Bronchial epithelial cell (primary cell): ENCODE data around the gene ZNF117. TPM values are rescaled to one million over a fixed set of nuclear protein-coding genes. Genes with fewer than 3 reads are reported as not detected.
A peak's percentile ranks its signal among the peaks of the same experiment; 100 is the strongest.

Experiments
- DNase-seq: peaks from one replicate; pipeline ENCODE4 v3.0.0-alpha.2; 2010; ENCODE audit warnings: low read depth
- FAIRE-seq: peaks from 2 replicates; lab custom pipeline; 2011; peaks lifted over from hg19 to GRCh38; lab: Jason Lieb, UNC
- H3K27me3 ChIP-seq: 2 replicates; pipeline ENCODE4 v1.5.1; 2011; ENCODE audit warnings: low read length; ENCODE audit not compliant: control insufficient read depth, insufficient read depth
- H3K36me3 ChIP-seq: 2 replicates; pipeline ENCODE4 v1.5.1; 2011; ENCODE audit warnings: low read length; ENCODE audit not compliant: control insufficient read depth, insufficient read depth
- H3K4me3 ChIP-seq: 2 replicates; pipeline ENCODE4 v1.5.1; 2011; ENCODE audit warnings: mild to moderate bottlenecking, low read depth, low read length, control low read depth
- CTCF ChIP-seq: IDR thresholded peaks from 2 replicates; pipeline ENCODE4 v1.5.1; 2011; ENCODE audit warnings: mild to moderate bottlenecking, moderate library complexity, low read length, control low read depth, inconsistent platforms; ENCODE audit not compliant: insufficient read depth, severe bottlenecking
- total RNA-seq: library from RNA; depleted of rRNA; stranded (reverse); fragments of >200 nt; gene quantifications from 2 replicates; pipeline ENCODE4 v1.2.1, GENCODE V29; 2014

ZNF117 gene
- total RNA-seq, 1 donor from 2014 or later: 5.8 TPM

GRCh38 chr7:64998865-64999164, 8.0 kb upstream of the ZNF117 start:
- no peak for TF ChIP-seq CTCF
- DNase-seq: no peak
- H3K4me3 ChIP-seq: no peak overlapping the region
- H3K27me3 ChIP-seq: no peaks in the 10 kb centered on the region
- H3K36me3 ChIP-seq: peaks cover 1% of the 10 kb centered on the region
- no peak for FAIRE-seq

GRCh38 chr7:64997927-64998391, 7.1 kb upstream of the ZNF117 start:
- no peak overlapping the region for H3K4me3 ChIP-seq
- FAIRE-seq: no peak
- no peak for TF ChIP-seq CTCF
- DNase-seq: peak; percentile 93
- no peaks in the 10 kb centered on the region for H3K27me3 ChIP-seq
- peaks cover 3% of the 10 kb centered on the region for H3K36me3 ChIP-seq

GRCh38 chr7:64997164-64997908, 6.5 kb upstream of the ZNF117 start:
- Histone ChIP-seq H3K27me3 (no peaks in the 10 kb centered on the region), H3K4me3 (no peak overlapping the region), H3K36me3 (peaks cover 5% of the 10 kb centered on the region)
- no peak for FAIRE-seq
- no peak for DNase-seq
- TF ChIP-seq CTCF: no peak

GRCh38 chr7:64996305-64996704, 5.5 kb upstream of the ZNF117 start:
- TF ChIP-seq CTCF: no peak
- no peak for FAIRE-seq
- no peak for DNase-seq
- H3K36me3 ChIP-seq: peaks cover 5% of the 10 kb centered on the region
- H3K27me3 ChIP-seq: no peaks in the 10 kb centered on the region
- no peak overlapping the region for H3K4me3 ChIP-seq

- peaks cover 4% of the 10 kb centered on the region for H3K36me3 ChIP-seq
- TF ChIP-seq CTCF: no peak
- peak; percentile 49 for DNase-seq
- H3K4me3 ChIP-seq: no peak overlapping the region
- FAIRE-seq: no peak
- H3K27me3 ChIP-seq: no peaks in the 10 kb centered on the region
Observed at GRCh38 chr7:64993901-64994300, 3.1 kb upstream of the ZNF117 start.

- Histone ChIP-seq H3K4me3 (no peak overlapping the region), H3K27me3 (no peaks in the 10 kb centered on the region), H3K36me3 (peaks cover 4% of the 10 kb centered on the region)
- FAIRE-seq: peak; percentile 23
- TF ChIP-seq CTCF: no peak
- peak; percentile 31 for DNase-seq
Observed at GRCh38 chr7:64992971-64993370, 2.1 kb upstream of the ZNF117 start.
